Mammary epithelial cell (primary cell): ENCODE data around the gene GRWD1.

Experiments used
- CTCF ChIP-seq, 2 donors: IDR thresholded peaks in 1 of 2; conservative IDR thresholded peaks in 1 of 2; 2 replicates each; pipeline ENCODE4 v1.5.1; 2011 to 2012; ENCODE audit warnings: inconsistent platforms in 2 of 2, low read length in 2 of 2, mild to moderate bottlenecking in 2 of 2, control low read depth in 1 of 2, low read depth in 1 of 2; ENCODE audit not compliant: insufficient read depth in 1 of 2; ENCODE audit errors: extremely low read depth in 1 of 2
- EZH2 ChIP-seq: IDR thresholded peaks from 2 replicates; pipeline ENCODE4 v1.6.1; 2012; ENCODE audit warnings: low read length, inconsistent platforms, borderline replicate concordance

- TF ChIP-seq CTCF (conservative IDR thresholded peaks at IDR 0.05 in 1 of 2, IDR thresholded peaks at IDR 0.05 in 1 of 2; ENCODE audit: extremely low read depth in 1 of 2, insufficient read depth in 1 of 2, low read depth in 1 of 2, low read length in 2 of 2) (no peak), EZH2 (no peak)
Measured at GRCh38 chr19:48480558-48481500, 35.0 kb downstream of the GRWD1 start.
